GM18498 (cell line): ENCODE results near the gene VGLL3.
"Not testable (repeated sequence)": the region's sequence is repeated elsewhere in the genome, so short reads cannot be mapped to it uniquely, and the experiment has no call there.

Source experiments
- ATAC-seq: cut with Tn5 transposase; IDR thresholded peaks from one replicate; pipeline ENCODE4 v1.9.1; 2021; ENCODE audit warnings: mild to moderate bottlenecking, moderate library complexity; ENCODE audit not compliant: unreplicated experiment

VGLL3 gene

GRCh38 chr3:86990012-86990733, 776 bp downstream of the VGLL3 start:
- peak; percentile 31 for ATAC-seq

DNA sequence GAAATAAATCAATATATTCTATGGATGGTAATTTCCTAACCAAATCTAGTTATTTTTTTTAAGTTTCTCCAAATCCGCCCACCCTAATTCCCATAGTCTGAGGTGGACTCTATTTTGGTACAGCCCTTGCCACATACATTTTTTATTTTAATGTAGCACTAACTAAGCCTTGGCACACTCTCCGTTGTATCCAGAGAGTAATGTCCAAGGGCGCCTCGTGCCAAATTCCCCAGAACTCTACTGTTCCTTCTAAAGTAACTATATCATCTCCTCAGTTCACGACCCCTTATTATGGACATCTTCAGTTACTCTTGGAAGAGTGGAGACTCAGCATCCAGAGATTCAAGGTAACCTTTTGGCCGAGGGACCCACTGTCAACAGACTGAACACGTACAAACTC, 1.3 kb downstream of the VGLL3 start:
- no peak for ATAC-seq

DNA sequence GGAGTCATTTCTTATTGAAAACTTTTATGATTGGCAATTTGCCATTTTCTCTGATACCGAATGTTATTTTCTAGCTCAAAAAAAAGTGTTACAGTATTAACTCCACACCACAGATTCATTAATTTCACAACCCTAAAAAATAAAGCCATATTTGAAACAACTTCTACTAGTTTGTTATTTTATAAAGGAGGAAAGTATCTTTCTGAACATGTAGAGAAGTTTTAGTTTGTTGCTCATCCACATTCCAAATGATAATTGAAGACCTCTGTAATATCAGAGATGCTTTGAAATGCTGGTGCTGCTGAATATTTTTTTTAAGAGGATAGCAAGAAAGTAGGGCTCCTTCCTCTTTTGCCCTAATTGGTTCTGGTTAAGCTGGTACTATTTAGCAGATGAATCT, 1.9 kb downstream of the VGLL3 start:
- no peak for ATAC-seq

DNA sequence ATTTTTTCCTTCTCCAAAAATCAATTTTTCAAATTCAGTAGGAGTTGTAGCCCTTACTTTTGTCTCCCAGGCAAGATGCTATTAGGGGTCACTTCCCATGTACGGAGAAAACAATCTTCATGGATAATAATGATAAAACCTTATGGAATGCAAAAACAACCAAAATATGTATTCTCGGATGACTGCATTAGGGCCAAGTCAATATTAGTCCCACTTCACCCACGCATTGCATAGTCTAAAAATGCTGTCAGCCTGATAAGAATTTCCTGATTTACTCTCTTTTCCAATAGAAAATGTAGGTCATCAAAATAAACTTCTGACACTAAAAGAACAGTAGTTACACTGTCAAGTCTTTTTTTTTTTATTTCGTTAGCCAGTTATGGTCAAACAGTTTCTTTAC, 2.7 kb downstream of the VGLL3 start:
- no peak for ATAC-seq

DNA sequence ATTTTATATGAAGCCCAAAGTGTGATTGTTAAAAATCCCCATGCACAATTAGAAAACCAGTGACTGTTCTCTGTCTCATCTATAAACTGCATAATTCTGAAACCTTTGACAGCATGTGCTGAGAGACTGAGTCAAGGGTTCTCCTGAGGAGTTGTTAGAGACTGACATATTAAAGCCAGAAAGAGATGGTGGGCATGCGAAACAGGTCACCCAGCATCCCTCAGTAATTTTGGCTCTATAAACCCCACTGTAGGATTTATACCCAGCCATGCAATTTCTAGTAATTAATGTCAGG, 3.6 kb downstream of the VGLL3 start:
- ATAC-seq, result no peak

- no peak for ATAC-seq
Measured at GRCh38 chr3:86986671-86987420, 4.1 kb downstream of the VGLL3 start.

GRCh38 chr3:86985181-86985826, 5.6 kb downstream of the VGLL3 start:
- ATAC-seq, result no peak

DNA sequence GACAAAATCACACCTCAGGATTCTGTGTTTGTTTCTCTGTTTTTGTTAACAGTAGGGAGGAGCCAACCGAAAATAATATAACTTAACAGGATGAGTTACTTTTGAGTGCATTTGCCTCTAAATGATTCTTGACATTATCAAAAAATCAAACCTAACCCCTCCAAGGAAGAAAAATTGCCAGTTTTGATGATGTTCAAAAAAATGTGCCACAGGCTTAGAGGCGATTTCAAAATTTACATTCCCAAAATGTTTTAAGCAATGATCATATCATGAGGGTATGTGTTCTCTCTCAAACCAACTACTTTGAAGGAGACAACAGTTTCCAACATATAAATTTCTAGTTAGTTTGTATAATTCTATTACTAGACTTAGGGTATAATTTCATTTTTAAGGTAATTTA, 6.7 kb downstream of the VGLL3 start:
- no peak for ATAC-seq

- ATAC-seq, result no peak
Measured at GRCh38 chr3:86982883-86983282, 8.1 kb downstream of the VGLL3 start.

DNA sequence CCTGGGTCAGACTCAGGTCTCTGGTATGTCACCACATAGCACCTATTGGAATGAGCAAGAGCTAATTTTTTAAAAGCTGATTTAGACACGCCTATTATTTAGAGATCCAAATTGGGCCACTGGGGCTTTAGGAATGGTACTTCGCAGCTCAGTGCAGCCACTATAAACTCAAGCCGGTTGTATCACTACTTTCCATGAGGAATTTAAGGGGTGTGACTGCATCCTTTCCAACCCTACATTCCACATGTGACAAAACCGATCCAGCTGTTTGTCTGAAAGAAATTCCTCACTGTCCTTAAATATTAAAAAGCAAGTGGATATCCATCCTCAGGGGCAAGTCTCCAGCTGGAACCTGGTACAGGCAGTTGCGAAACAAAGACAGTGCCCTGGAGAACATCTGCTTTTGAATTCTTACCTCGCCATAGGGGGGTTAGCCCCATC, 12.8 kb downstream of the VGLL3 start:
- no peak for ATAC-seq

DNA sequence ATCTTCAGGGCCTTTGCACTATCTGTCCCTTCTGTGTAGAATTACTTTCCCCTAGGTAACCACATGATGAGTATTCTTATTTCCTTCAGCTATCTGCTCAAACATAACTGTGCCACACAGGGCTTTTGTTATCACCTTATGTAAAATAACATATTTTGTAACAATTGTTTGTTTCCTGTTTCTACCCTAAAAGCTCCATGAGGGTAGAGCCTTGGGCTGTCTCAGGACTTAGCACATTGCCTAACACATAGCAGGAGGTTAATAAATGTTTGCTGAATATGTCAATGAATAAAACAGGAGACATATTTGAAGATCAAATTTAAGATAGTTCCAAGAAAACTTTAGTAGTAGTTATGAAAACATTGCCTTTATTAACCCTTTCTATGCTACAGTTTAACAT, 14.7 kb downstream of the VGLL3 start:
- ATAC-seq, result no peak

- ATAC-seq, result not testable (repeated sequence)
Measured at GRCh38 chr3:86974177-86974576, 16.8 kb downstream of the VGLL3 start.

GRCh38 chr3:86973440-86973839, 17.5 kb downstream of the VGLL3 start:
- no peak for ATAC-seq

DNA sequence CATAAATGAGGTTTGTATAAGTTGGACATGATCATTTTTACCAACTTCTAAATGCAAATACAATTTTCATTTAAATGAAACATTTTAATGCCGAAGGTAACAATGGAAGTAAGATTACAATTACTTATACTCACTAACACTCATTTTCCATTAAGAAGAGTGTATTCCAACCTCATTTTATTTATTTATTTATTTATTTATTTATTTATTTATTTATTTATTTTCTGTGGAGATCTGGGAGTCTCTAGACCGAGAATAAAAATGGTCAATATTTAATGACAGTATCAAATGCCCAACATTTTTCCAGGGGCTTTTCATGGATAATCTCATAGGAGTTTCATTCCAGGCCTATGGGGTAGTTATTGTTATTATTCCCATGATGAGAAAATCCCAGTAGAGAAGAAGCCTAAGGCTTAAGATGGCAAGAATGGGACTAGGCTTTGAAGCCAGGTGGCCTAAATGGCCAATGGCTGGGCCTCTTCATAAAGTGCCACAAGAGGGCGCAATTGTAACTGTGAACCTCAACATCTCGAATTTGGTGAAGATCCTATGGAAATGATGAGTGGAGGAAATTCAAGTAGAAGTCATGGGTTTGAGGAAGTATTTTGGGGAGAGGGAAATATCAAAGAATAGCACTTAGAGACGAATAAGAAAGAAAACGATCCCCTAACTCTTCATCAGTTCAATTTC, 21.3 kb downstream of the VGLL3 start:
- peak; percentile 77 for ATAC-seq

GRCh38 chr3:86968244-86968932, 22.6 kb downstream of the VGLL3 start:
- ATAC-seq, result no peak

DNA sequence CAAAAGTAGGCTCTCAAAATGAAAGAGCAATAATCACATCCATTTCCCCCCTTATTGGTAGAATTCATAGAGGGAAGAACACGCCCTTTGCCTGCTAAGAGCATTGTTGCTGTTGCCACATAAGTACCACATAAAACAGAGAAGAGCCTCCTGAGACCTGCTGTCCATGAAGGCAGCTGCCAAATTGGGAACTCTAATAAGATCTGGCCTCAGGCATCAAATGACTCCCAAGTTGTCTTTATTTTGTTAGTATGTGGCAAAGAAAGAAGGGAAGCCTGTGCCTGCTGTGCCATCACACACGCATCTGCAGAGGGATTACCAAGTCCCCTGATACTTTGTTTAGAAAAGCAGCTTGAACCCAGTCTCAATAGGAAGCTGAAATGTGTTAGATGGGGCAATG, 23.9 kb downstream of the VGLL3 start:
- ATAC-seq, result no peak

DNA sequence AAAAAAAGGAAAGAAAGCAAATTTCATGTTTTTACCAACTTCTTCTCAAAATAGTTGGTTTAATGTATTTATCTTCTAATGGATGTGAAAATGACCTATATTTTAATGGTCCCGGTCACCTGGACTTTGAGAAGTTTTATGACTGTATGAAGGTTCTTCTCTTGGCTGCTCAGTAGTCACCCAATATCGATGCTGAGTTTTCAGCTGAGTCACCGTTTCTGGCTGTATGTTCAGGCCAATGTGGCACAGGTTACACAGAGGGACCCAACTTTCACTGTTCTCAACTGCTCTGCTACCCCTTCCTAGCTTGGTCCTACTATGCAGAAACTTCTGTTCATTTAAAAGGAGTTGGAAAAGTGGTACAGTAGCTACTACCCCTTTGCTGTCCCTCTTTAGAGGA, 25.8 kb downstream of the VGLL3 start:
- no peak for ATAC-seq

GRCh38 chr3:86963611-86964010, 27.3 kb downstream of the VGLL3 start:
- ATAC-seq, result no peak

GRCh38 chr3:86961297-86961696, 29.7 kb downstream of the VGLL3 start:
- ATAC-seq, result no peak

GRCh38 chr3:86960550-86960949, 30.4 kb downstream of the VGLL3 start:
- no peak for ATAC-seq

GRCh38 chr3:86958534-86958933, 32.4 kb downstream of the VGLL3 start:
- ATAC-seq, result no peak
